Neural progenitor cell (in vitro differentiated cells): ENCODE measurements around the gene EFCAB6.

ENCODE experiments used
- CTCF ChIP-seq: fragments of 200-600 bp; sonication (generic); IDR thresholded peaks from 2 replicates; pipeline ENCODE4 v1.5.1; 2017; ENCODE audit warnings: antibody characterized with exemption, mild to moderate bottlenecking
- EZH2 ChIP-seq: fragments of 200-600 bp; sonication (generic); IDR thresholded peaks from 2 replicates; pipeline ENCODE4 v1.6.1; 2017; ENCODE audit warnings: antibody characterized with exemption, mild to moderate bottlenecking, moderate library complexity

GRCh38 chr22:43847376-43848289 is 35.5 kb upstream of the EFCAB6 start:
- no peak for TF ChIP-seq CTCF
- TF ChIP-seq EZH2: no peak
